Panc1 (cell line): ENCODE data around the gene ATP7B.

Source experiments
- POLR2AphosphoS5 ChIP-seq: IDR thresholded peaks from 2 replicates; pipeline ENCODE4 v1.6.1; 2012; ENCODE audit warnings: mild to moderate bottlenecking, low read depth, low read length, moderate library complexity
- TCF7L2 ChIP-seq: IDR thresholded peaks from 2 replicates; pipeline ENCODE4 v1.6.1; 2011; ENCODE audit warnings: mild to moderate bottlenecking, low read depth, low read length, inconsistent platforms
- TF ChIP-seq, protein P1 (sequence below): fragments of 450-650 bp; IDR thresholded peaks from 2 replicates; pipeline ENCODE4 v1.5.1; 2017; ENCODE audit warnings: mild to moderate bottlenecking

DNA sequence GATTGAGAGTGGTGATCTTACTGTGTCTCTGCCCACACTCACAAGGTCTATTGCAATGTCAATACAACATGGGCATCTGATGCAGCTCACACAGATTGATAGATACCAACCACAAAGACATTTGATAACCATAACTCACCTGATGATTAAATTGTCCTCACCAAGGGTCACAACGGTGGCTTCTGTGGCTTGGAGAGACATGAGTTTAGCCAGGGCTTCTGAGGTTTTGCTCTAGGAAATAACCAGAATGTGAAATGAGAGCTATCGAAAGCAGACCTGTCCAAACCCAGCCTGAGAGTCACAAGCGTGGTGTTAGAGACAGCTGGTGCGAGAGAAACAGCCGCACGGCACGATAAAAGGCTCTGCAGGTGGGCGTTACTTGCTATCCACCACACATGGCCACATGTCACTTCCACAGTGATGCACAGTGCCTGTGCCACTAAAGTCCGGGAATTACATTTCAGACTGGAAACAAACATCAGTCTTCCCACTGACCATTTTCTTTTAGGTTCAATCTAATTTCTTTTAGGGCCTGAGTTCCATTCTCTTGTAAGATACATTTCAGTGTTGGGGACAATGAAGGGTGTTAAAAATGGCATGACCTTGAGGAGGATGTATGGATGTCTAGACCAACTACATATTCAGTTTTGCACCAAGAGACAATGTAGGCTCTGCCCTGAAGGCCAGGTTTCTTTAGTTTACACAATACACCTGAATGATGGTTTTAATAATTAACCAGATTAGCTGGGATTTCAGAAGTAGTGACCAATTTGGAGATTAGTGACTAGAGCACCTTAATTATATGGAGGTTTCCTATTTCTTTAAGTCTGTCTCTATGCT, 53.7 kb downstream of the ATP7B start:
- TF ChIP-seq, protein P1, sequence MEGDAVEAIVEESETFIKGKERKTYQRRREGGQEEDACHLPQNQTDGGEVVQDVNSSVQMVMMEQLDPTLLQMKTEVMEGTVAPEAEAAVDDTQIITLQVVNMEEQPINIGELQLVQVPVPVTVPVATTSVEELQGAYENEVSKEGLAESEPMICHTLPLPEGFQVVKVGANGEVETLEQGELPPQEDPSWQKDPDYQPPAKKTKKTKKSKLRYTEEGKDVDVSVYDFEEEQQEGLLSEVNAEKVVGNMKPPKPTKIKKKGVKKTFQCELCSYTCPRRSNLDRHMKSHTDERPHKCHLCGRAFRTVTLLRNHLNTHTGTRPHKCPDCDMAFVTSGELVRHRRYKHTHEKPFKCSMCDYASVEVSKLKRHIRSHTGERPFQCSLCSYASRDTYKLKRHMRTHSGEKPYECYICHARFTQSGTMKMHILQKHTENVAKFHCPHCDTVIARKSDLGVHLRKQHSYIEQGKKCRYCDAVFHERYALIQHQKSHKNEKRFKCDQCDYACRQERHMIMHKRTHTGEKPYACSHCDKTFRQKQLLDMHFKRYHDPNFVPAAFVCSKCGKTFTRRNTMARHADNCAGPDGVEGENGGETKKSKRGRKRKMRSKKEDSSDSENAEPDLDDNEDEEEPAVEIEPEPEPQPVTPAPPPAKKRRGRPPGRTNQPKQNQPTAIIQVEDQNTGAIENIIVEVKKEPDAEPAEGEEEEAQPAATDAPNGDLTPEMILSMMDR, result no peak
- TF ChIP-seq POLR2AphosphoS5 (no peak), TCF7L2 (no peak)
